ENCODE results near the gene PPOX. TPM values are rescaled to one million over a fixed set of nuclear protein-coding genes. Genes with fewer than 3 reads are reported as not detected.

PPOX gene
- total RNA-seq, 1 donor from 2014 or later = 24.9 TPM

Other genes with a start within 250 kb of the PPOX start
- gene ITLN2, start 211.6 kb upstream of the PPOX start, total RNA-seq = not detected in 2 replicates
- 145 and 248 TPM in 2 replicates for gene F11R, start 145.3 kb upstream of the PPOX start, total RNA-seq
- gene TSTD1, start 127.5 kb upstream of the PPOX start, total RNA-seq = 45.1 and 106 TPM in 2 replicates
- gene USF1, start 120.4 kb upstream of the PPOX start, total RNA-seq = 61.1 and 80.9 TPM in 2 replicates
- gene ARHGAP30, start 96.5 kb upstream of the PPOX start, total RNA-seq = 0.17 TPM in 1 of 2 replicates, not detected in the other
- 0.75 and 25.0 TPM in 2 replicates for gene NECTIN4, start 76.9 kb upstream of the PPOX start, total RNA-seq
- gene KLHDC9, start 68.1 kb upstream of the PPOX start, total RNA-seq = 10.8 and 11.5 TPM in 2 replicates
- gene PFDN2, start 48.4 kb upstream of the PPOX start, total RNA-seq = 28.7 and 37.1 TPM in 2 replicates
- 25.7 and 26.8 TPM in 2 replicates for gene NIT1, start 48.3 kb upstream of the PPOX start, total RNA-seq
- 18.2 and 34.8 TPM in 2 replicates for gene DEDD, start 33.8 kb upstream of the PPOX start, total RNA-seq
- 83.5 and 142 TPM in 2 replicates for gene UFC1, start 12.4 kb upstream of the PPOX start, total RNA-seq
- gene USP21, start 6.9 kb upstream of the PPOX start, total RNA-seq = 1.7 and 16.2 TPM in 2 replicates
- gene B4GALT3, start 11.1 kb downstream of the PPOX start, total RNA-seq = 16.8 and 25.5 TPM in 2 replicates
- under 0.01 and 0.35 TPM in 2 replicates for gene ADAMTS4, start 32.6 kb downstream of the PPOX start, total RNA-seq
- 175 and 194 TPM in 2 replicates for gene NDUFS2, start 35.9 kb downstream of the PPOX start, total RNA-seq
- not detected in 2 replicates for gene FCER1G, start 48.9 kb downstream of the PPOX start, total RNA-seq
- gene APOA2, start 57.2 kb downstream of the PPOX start, total RNA-seq = not detected in 2 replicates
- 16.5 and 17.4 TPM in 2 replicates for gene TOMM40L, start 59.6 kb downstream of the PPOX start, total RNA-seq
- gene NR1I3, start 71.8 kb downstream of the PPOX start, total RNA-seq = not detected in 2 replicates
- gene PCP4L1, start 92.3 kb downstream of the PPOX start, total RNA-seq = 0.30 TPM in 1 of 2 replicates, not detected in the other
- gene MPZ, start 143.5 kb downstream of the PPOX start, total RNA-seq = 0.45 and 1.4 TPM in 2 replicates
- 45.8 and 103 TPM in 2 replicates for gene SDHC, start 148.0 kb downstream of the PPOX start, total RNA-seq
- gene CFAP126, start 201.4 kb downstream of the PPOX start, total RNA-seq = not detected in 2 replicates

Data from renal cortical epithelial cell (primary cell).